HepG2 (cell line): ENCODE data around the gene CLASRP. TPM values are rescaled to one million over a fixed set of nuclear protein-coding genes. Genes with fewer than 3 reads are reported as not detected.
A peak's percentile ranks its signal among the peaks of the same experiment; 100 is the strongest.

Experiments
- PLRG1 ChIP-seq: fragments of 450-650 bp; conservative IDR thresholded peaks from 2 replicates; pipeline ENCODE4 v1.6.1; 2016
- TCF12 ChIP-seq, 2 experiments: fragments of 450-650 bp in 1 of 2; sonication (generic) in 1 of 2; formaldehyde crosslinking in 1 of 2; IDR thresholded peaks; 2 replicates each; pipeline versions ENCODE4 v1.6.1 to v1.8.0; 2017 to 2022; ENCODE audit warnings: antibody characterized with exemption in 1 of 2, mild to moderate bottlenecking in 1 of 2, missing genetic modification reagents in 1 of 2, moderate library complexity in 1 of 2
- ZNF605 ChIP-seq: sonication (generic); formaldehyde crosslinking; IDR thresholded peaks from 2 replicates; pipeline ENCODE4 v1.8.0; 2022; ENCODE audit warnings: mild to moderate bottlenecking, missing genetic modification reagents
- ZNF607 ChIP-seq: sonication (generic); formaldehyde crosslinking; IDR thresholded peaks from 2 replicates; pipeline ENCODE4 v1.5.1; 2020; ENCODE audit warnings: missing genetic modification reagents, mild to moderate bottlenecking, borderline replicate concordance
- ZNF781 ChIP-seq: sonication (generic); formaldehyde crosslinking; IDR thresholded peaks from 2 replicates; pipeline ENCODE4 v1.5.1; 2020; ENCODE audit warnings: borderline replicate concordance, mild to moderate bottlenecking, missing genetic modification reagents; ENCODE audit errors: not compliant biosample characterization
- polyA plus RNA-seq, 8 experiments: library from polyadenylated mRNA; depleted of rRNA in 3 of 8; stranded (reverse) in 7 of 8; unstranded in 1 of 8; fragments of >200 nt; fragmentation: Illumina TruSeq in 4 of 8; extraction: Trizol in 4 of 8; gene quantifications; 2 replicates each; pipeline versions ENCODE4 v1.2.1 to v1.2.3, GENCODE V29; 2011 to 2016; ENCODE audit warnings: low read depth in 4 of 8, missing spikeins in 1 of 8, mixed read lengths in 1 of 8; ENCODE audit not compliant: insufficient read depth in 1 of 8
- total RNA-seq, 5 experiments: library from RNA; depleted of rRNA; stranded (reverse); fragments of >200 nt; fragmentation: Illumina TruSeq; extraction: Trizol; gene quantifications; 2 replicates each; pipeline ENCODE4 v1.2.3, GENCODE V29; 2016; ENCODE audit warnings: low read depth in 1 of 5
- TF ChIP-seq, protein P1 (sequence below): sonication (generic); formaldehyde crosslinking; IDR thresholded peaks from 2 replicates; pipeline ENCODE4 v1.5.1; 2020; ENCODE audit warnings: mild to moderate bottlenecking, missing genetic modification reagents
- TF ChIP-seq, protein P2 (sequence below), 2 experiments: fragments of 450-650 bp in 1 of 2; sonication (generic) in 1 of 2; formaldehyde crosslinking in 1 of 2; IDR thresholded peaks; 2 replicates each; pipeline versions ENCODE4 v1.6.1 to v1.8.0; 2016 to 2022; ENCODE audit warnings: antibody characterized with exemption in 1 of 2, mild to moderate bottlenecking in 1 of 2, missing genetic modification reagents in 1 of 2
- TF ChIP-seq, protein P3 (sequence below): sonication (generic); formaldehyde crosslinking; IDR thresholded peaks from 2 replicates; pipeline ENCODE4 v1.9.0; 2021; ENCODE audit warnings: mild to moderate bottlenecking, missing genetic modification reagents

Gene CLASRP
- total and polyA plus RNA-seq, 2 of the 13 experiments (the other 11 are each of a cell fraction or from before 2014, with no cell fraction given): 32.0 to 51.4 TPM

DNA sequence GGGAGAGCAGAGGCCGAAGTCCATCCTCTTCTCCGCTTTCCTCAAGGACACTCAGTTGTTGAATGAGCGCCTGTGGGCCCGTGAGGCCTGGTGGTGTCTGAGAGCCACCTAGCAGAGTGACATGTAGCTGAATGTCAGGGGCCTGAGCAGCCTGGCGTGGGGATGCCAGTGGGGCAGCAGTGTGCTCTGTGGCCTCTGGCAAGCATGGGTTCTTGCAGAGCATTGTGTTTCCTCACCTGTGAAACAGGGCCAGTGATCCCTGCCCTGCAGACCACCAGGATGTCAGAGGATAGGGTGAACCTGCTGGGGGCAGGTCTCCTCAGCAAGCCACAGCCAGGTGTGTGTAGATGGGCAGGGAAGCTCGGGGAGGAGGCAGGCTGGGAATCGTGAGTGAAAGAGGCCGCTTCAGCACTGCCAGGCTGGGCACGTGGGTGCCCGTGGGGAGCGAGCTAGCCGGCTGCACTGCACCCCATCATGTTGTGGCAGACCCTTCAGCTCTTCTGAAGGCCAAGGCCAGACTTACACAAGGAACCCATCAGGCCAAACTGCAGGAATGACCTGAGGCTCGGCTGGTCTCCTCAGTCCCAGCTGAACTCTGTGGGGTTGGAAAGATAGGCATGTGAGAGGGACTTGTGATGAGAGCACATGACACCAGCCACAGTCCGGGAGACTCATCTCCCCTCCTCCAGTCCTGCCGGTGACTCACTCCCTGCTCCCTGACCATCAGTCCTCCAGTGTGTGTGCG is 59.1 kb downstream of the CLASRP start (continued):
- TF ChIP-seq ZNF781 (CRISPR knock-in tag) (no peak), PLRG1 (no peak), TCF12 (IDR thresholded peaks at IDR 0.05) (no peak), TCF12 (CRISPR knock-in tag; IDR thresholded peaks at IDR 0.05) (no peak), ZNF607 (CRISPR knock-in tag) (no peak), ZNF605 (CRISPR knock-in tag) (no peak)
- TF ChIP-seq, protein P1, sequence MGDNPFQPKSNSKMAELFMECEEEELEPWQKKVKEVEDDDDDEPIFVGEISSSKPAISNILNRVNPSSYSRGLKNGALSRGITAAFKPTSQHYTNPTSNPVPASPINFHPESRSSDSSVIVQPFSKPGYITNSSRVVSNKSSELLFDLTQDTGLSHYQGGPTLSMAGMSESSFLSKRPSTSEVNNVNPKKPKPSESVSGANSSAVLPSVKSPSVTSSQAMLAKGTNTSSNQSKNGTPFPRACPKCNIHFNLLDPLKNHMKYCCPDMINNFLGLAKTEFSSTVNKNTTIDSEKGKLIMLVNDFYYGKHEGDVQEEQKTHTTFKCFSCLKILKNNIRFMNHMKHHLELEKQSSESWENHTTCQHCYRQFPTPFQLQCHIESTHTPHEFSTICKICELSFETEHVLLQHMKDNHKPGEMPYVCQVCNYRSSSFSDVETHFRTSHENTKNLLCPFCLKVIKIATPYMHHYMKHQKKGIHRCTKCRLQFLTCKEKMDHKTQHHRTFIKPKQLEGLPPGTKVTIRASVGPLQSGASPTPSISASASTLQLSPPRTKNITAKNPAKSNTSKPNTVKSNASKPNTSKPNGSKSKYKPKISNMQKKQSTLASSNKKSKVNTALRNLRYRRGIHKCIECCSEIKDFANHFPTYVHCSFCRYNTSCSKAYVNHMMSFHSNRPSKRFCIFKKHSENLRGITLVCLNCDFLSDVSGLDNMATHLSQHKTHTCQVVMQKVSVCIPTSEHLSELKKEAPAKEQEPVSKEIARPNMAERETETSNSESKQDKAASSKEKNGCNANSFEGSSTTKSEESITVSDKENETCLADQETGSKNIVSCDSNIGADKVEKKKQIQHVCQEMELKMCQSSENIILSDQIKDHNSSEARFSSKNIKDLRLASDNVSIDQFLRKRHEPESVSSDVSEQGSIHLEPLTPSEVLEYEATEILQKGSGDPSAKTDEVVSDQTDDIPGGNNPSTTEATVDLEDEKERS (CRISPR knock-in tag): 0 out of 2 replicates have a peak, but pooled peaks have one; percentile 12
- TF ChIP-seq, protein P2, sequence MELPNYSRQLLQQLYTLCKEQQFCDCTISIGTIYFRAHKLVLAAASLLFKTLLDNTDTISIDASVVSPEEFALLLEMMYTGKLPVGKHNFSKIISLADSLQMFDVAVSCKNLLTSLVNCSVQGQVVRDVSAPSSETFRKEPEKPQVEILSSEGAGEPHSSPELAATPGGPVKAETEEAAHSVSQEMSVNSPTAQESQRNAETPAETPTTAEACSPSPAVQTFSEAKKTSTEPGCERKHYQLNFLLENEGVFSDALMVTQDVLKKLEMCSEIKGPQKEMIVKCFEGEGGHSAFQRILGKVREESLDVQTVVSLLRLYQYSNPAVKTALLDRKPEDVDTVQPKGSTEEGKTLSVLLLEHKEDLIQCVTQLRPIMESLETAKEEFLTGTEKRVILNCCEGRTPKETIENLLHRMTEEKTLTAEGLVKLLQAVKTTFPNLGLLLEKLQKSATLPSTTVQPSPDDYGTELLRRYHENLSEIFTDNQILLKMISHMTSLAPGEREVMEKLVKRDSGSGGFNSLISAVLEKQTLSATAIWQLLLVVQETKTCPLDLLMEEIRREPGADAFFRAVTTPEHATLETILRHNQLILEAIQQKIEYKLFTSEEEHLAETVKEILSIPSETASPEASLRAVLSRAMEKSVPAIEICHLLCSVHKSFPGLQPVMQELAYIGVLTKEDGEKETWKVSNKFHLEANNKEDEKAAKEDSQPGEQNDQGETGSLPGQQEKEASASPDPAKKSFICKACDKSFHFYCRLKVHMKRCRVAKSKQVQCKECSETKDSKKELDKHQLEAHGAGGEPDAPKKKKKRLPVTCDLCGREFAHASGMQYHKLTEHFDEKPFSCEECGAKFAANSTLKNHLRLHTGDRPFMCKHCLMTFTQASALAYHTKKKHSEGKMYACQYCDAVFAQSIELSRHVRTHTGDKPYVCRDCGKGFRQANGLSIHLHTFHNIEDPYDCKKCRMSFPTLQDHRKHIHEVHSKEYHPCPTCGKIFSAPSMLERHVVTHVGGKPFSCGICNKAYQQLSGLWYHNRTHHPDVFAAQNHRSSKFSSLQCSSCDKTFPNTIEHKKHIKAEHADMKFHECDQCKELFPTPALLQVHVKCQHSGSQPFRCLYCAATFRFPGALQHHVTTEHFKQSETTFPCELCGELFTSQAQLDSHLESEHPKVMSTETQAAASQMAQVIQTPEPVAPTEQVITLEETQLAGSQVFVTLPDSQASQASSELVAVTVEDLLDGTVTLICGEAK (IDR thresholded peaks at IDR 0.05): no peak
- TF ChIP-seq, protein P2 (CRISPR knock-in tag; IDR thresholded peaks at IDR 0.05): no peak
- TF ChIP-seq, protein P3, sequence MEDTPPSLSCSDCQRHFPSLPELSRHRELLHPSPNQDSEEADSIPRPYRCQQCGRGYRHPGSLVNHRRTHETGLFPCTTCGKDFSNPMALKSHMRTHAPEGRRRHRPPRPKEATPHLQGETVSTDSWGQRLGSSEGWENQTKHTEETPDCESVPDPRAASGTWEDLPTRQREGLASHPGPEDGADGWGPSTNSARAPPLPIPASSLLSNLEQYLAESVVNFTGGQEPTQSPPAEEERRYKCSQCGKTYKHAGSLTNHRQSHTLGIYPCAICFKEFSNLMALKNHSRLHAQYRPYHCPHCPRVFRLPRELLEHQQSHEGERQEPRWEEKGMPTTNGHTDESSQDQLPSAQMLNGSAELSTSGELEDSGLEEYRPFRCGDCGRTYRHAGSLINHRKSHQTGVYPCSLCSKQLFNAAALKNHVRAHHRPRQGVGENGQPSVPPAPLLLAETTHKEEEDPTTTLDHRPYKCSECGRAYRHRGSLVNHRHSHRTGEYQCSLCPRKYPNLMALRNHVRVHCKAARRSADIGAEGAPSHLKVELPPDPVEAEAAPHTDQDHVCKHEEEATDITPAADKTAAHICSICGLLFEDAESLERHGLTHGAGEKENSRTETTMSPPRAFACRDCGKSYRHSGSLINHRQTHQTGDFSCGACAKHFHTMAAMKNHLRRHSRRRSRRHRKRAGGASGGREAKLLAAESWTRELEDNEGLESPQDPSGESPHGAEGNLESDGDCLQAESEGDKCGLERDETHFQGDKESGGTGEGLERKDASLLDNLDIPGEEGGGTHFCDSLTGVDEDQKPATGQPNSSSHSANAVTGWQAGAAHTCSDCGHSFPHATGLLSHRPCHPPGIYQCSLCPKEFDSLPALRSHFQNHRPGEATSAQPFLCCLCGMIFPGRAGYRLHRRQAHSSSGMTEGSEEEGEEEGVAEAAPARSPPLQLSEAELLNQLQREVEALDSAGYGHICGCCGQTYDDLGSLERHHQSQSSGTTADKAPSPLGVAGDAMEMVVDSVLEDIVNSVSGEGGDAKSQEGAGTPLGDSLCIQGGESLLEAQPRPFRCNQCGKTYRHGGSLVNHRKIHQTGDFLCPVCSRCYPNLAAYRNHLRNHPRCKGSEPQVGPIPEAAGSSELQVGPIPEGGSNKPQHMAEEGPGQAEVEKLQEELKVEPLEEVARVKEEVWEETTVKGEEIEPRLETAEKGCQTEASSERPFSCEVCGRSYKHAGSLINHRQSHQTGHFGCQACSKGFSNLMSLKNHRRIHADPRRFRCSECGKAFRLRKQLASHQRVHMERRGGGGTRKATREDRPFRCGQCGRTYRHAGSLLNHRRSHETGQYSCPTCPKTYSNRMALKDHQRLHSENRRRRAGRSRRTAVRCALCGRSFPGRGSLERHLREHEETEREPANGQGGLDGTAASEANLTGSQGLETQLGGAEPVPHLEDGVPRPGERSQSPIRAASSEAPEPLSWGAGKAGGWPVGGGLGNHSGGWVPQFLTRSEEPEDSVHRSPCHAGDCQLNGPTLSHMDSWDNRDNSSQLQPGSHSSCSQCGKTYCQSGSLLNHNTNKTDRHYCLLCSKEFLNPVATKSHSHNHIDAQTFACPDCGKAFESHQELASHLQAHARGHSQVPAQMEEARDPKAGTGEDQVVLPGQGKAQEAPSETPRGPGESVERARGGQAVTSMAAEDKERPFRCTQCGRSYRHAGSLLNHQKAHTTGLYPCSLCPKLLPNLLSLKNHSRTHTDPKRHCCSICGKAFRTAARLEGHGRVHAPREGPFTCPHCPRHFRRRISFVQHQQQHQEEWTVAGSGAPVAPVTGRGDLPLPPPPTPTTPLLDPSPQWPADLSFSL: 0 out of 2 replicates have a peak, but pooled peaks have one; percentile 40
